ENCODE data around the gene MRPL55.
A peak's percentile ranks its signal among the peaks of the same experiment; 100 is the strongest.
"Not testable (repeated sequence)": the region's sequence is repeated elsewhere in the genome, so short reads cannot be mapped to it uniquely, and the experiment has no call there.

Gene MRPL55

GRCh38 chr1:228120351-228120750, 11.3 kb upstream of the MRPL55 start:
- ATAC-seq = no peak

GRCh38 chr1:228118040-228118439, 8.9 kb upstream of the MRPL55 start:
- ATAC-seq = no peak

- no peak for ATAC-seq
Measured at GRCh38 chr1:228117335-228117734, 8.2 kb upstream of the MRPL55 start.

- ATAC-seq = no peak
Measured at GRCh38 chr1:228114827-228115226, 5.7 kb upstream of the MRPL55 start.

GRCh38 chr1:228112617-228113016, 3.5 kb upstream of the MRPL55 start:
- no peak for ATAC-seq

GRCh38 chr1:228112167-228112566, 3.1 kb upstream of the MRPL55 start:
- ATAC-seq = no peak

GRCh38 chr1:228111315-228111714, 2.2 kb upstream of the MRPL55 start:
- not testable (repeated sequence) for ATAC-seq

- no peak for ATAC-seq
Measured at GRCh38 chr1:228110556-228110955, 1.5 kb upstream of the MRPL55 start.

GRCh38 chr1:228109962-228110488, 926 bp upstream of the MRPL55 start:
- ATAC-seq = no peak

GRCh38 chr1:228108742-228109072, 392 bp downstream of the MRPL55 start:
- ATAC-seq = no peak

- no peak for ATAC-seq
Measured at GRCh38 chr1:228108055-228108690, 926 bp downstream of the MRPL55 start.

- no peak for ATAC-seq
Measured at GRCh38 chr1:228107636-228108035, 1.5 kb downstream of the MRPL55 start.

GRCh38 chr1:228106800-228107054, 2.4 kb downstream of the MRPL55 start:
- ATAC-seq = no peak

GRCh38 chr1:228105996-228106799, 2.9 kb downstream of the MRPL55 start:
- no peak for ATAC-seq

GRCh38 chr1:228105270-228105995, 3.7 kb downstream of the MRPL55 start:
- no peak for ATAC-seq

- ATAC-seq = no peak
Measured at GRCh38 chr1:228104526-228105269, 4.4 kb downstream of the MRPL55 start.

- peak; percentile 85 to 87 for ATAC-seq
Measured at GRCh38 chr1:228102791-228103620, 6.1 kb downstream of the MRPL55 start, which contains the start of gene C1orf35. TSS of gene C1orf35 (minus strand) at chr1:228103325. CDS start at chr1:228103227, 98 bp downstream.

- peak; percentile 39 to 50 for ATAC-seq
Measured at GRCh38 chr1:228101994-228102790, 6.9 kb downstream of the MRPL55 start.

- no peak for ATAC-seq
Measured at GRCh38 chr1:228101614-228101993, 7.5 kb downstream of the MRPL55 start.

- ATAC-seq = no peak
Measured at GRCh38 chr1:228100822-228101613, 8.1 kb downstream of the MRPL55 start.

Measured in activated CD4-positive, CD25-positive, alpha-beta regulatory T cell treated with anti-CD3 and anti-CD28 coated beads, Interleukin-2, amount 50 U/mL, for 24 hours (primary cell).